ENCODE results near the gene RNF222.

- TF ChIP-seq POLR2A (IDR thresholded peaks at IDR 0.05) (no peak), CTCF (IDR thresholded peaks at IDR 0.05) (no peak)
Observed at GRCh38 chr17:8341456-8341855, 56.2 kb downstream of the RNF222 start.

Measured in esophagus squamous epithelium (tissue), 4 donors.